Endothelial cell of umbilical vein (primary cell): ENCODE results near the gene STRA6. TPM values are rescaled to one million over a fixed set of nuclear protein-coding genes. Genes with fewer than 3 reads are reported as not detected.

ENCODE experiments used
- BruUV-seq: library from RNA; stranded (reverse); fragments of 400-500 nt; replicated peaks from 2 replicates; lab custom pipeline; 2021; lab: Mats Ljungman, UMichigan
- CTCF ChIA-PET: fragments of 300-600, 350-600 bp; sonication (Branson Sonifier 250); formaldehyde crosslinking; loops from one replicate; lab custom pipeline; 2021; ENCODE audit warnings: antibody characterized with exemption, inconsistent platforms; lab: Charles Lee
- POLR2A ChIA-PET: fragments of 300-600, 350-600 bp; sonication (Branson Sonifier 250); formaldehyde crosslinking; loops from one replicate; lab custom pipeline; 2021; ENCODE audit warnings: antibody characterized with exemption, inconsistent platforms; lab: Charles Lee
- DNase-seq: peaks from one replicate; pipeline ENCODE4 v3.0.0-alpha.2; 2011; ENCODE audit warnings: low read depth, low spot score
- FAIRE-seq: peaks from 2 replicates; lab custom pipeline; 2011; peaks lifted over from hg19 to GRCh38; lab: Jason Lieb, UNC
- H2AFZ ChIP-seq: 2 replicates; pipeline ENCODE4 v1.6.0; 2012; ENCODE audit warnings: low read depth, low read length, control low read depth, inconsistent platforms
- H3K27ac ChIP-seq: 2 replicates; pipeline ENCODE4 v1.5.1; 2011; ENCODE audit warnings: low read depth, mild to moderate bottlenecking, control low read depth, low read length, moderate library complexity; ENCODE audit not compliant: insufficient read depth
- H3K27me3 ChIP-seq, 2 experiments: 2 replicates each; pipeline versions ENCODE4 v1.6.0 to v1.6.1; 2011; ENCODE audit warnings: low read length in 2 of 2, mixed read lengths in 1 of 2; ENCODE audit not compliant: control insufficient read depth in 2 of 2, insufficient read depth in 2 of 2
- H3K36me3 ChIP-seq, 2 experiments: 2 replicates in 1 of 2; 3 replicates in 1 of 2; pipeline ENCODE4 v1.5.1; 2011; ENCODE audit warnings: low read length in 2 of 2, mild to moderate bottlenecking in 1 of 2, moderate library complexity in 1 of 2; ENCODE audit not compliant: control insufficient read depth in 2 of 2, insufficient read depth in 2 of 2; ENCODE audit errors: extremely low read depth in 1 of 2
- H3K4me1 ChIP-seq: 3 replicates; pipeline ENCODE4 v1.5.1; 2011; ENCODE audit warnings: mild to moderate bottlenecking, low read length; ENCODE audit not compliant: control insufficient read depth, insufficient read depth; ENCODE audit errors: extremely low read depth
- H3K4me2 ChIP-seq: 2 replicates; pipeline ENCODE4 v1.6.1; 2011; ENCODE audit warnings: low read length, control low read depth, mixed read lengths; ENCODE audit not compliant: insufficient read depth
- H3K4me3 ChIP-seq, 3 experiments: fragments of 200-600 bp in 1 of 3; sonication (generic), shearing (Covaris generic) in 1 of 3; replicated peaks in 1 of 3; 2 replicates each; pipeline ENCODE4 v1.5.1; 2011 to 2016; ENCODE audit warnings: control low read depth in 3 of 3, low read length in 3 of 3, mild to moderate bottlenecking in 2 of 3, inconsistent platforms in 1 of 3, low read depth in 1 of 3, moderate library complexity in 1 of 3; ENCODE audit not compliant: insufficient read depth in 1 of 3
- H3K79me2 ChIP-seq: 2 replicates; pipeline ENCODE4 v1.6.0; 2012; ENCODE audit warnings: low read length, inconsistent platforms; ENCODE audit not compliant: control insufficient read depth, insufficient read depth
- H3K9ac ChIP-seq: replicated peaks from 2 replicates; pipeline ENCODE3; 2011; ENCODE audit warnings: low read length, control low read depth; ENCODE audit not compliant: insufficient read depth; ENCODE audit errors: extremely low read depth
- H3K9me1 ChIP-seq: replicated peaks from 3 replicates; pipeline ENCODE4 v1.6.0; 2011; ENCODE audit warnings: mild to moderate bottlenecking, low read length; ENCODE audit not compliant: control insufficient read depth, insufficient read depth; ENCODE audit errors: extremely low read depth
- H3K9me3 ChIP-seq: replicated peaks from 2 replicates; pipeline ENCODE4 v1.5.1; 2012; ENCODE audit warnings: low read length, inconsistent platforms; ENCODE audit not compliant: control insufficient read depth, insufficient read depth
- H4K20me1 ChIP-seq: replicated peaks from 2 replicates; pipeline ENCODE3; 2011; ENCODE audit warnings: mild to moderate bottlenecking, low read length; ENCODE audit not compliant: control insufficient read depth, insufficient read depth; ENCODE audit errors: extremely low read depth
- CTCF ChIP-seq, 2 donors: IDR thresholded peaks; 1 replicate in 1 of 2; 2 replicates in 1 of 2; pipeline ENCODE4 v1.5.1; 2011; ENCODE audit warnings: low read length in 2 of 2, mild to moderate bottlenecking in 2 of 2, moderate library complexity in 2 of 2, control low read depth in 1 of 2, inconsistent platforms in 1 of 2, low read depth in 1 of 2; ENCODE audit not compliant: insufficient read depth in 1 of 2; ENCODE audit errors: extremely low read depth in 1 of 2
- EZH2 ChIP-seq: IDR thresholded peaks from 2 replicates; pipeline ENCODE4 v1.6.1; 2012; ENCODE audit warnings: borderline replicate concordance, low read depth, mild to moderate bottlenecking, moderate library complexity, low read length, inconsistent platforms; ENCODE audit not compliant: severe bottlenecking
- FOS ChIP-seq: IDR thresholded peaks from 2 replicates; pipeline ENCODE4 v1.6.1; 2011; ENCODE audit warnings: mild to moderate bottlenecking, low read length, moderate library complexity, borderline replicate concordance; ENCODE audit not compliant: insufficient read depth
- GATA2 ChIP-seq: IDR thresholded peaks from 2 replicates; pipeline ENCODE4 v1.7.0; 2011; ENCODE audit warnings: low read depth, mild to moderate bottlenecking, moderate library complexity, mixed read lengths, low read length; ENCODE audit not compliant: insufficient read length, insufficient read depth
- JUN ChIP-seq: IDR thresholded peaks from 2 replicates; pipeline ENCODE4 v1.6.1; 2011; ENCODE audit warnings: borderline replicate concordance, low read depth; ENCODE audit not compliant: insufficient read length, insufficient read depth
- MAX ChIP-seq: IDR thresholded peaks from 2 replicates; pipeline ENCODE4 v1.6.1; 2011; ENCODE audit not compliant: insufficient read depth, insufficient read length
- MYC ChIP-seq: IDR thresholded peaks from one replicate; pipeline ENCODE4 v1.6.1; 2011; ENCODE audit warnings: mild to moderate bottlenecking, low read depth, low read length
- POLR2A ChIP-seq: IDR thresholded peaks from 2 replicates; pipeline ENCODE4 v1.6.1; 2012; ENCODE audit warnings: low read depth, mild to moderate bottlenecking, control low read depth, low read length
- POLR2AphosphoS5 ChIP-seq: IDR thresholded peaks from 2 replicates; pipeline ENCODE4 v1.6.1; 2012; ENCODE audit warnings: low read depth, mild to moderate bottlenecking, control low read depth, low read length, moderate library complexity; ENCODE audit not compliant: insufficient read depth
- dilution Hi-C: fragments of 300-500 bp; cut with MboI; formaldehyde crosslinking; loops from one replicate; pipeline ENCODE4 v1.15.0; 2019; ENCODE audit warnings: low sequenced_read_pairs; ENCODE audit not compliant: extremely low pct_ligation_motif_present
- intact Hi-C: fragments of 100-400 bp; cut with micrococcal nuclease; formaldehyde crosslinking; loops from one replicate; pipeline ENCODE4 v1.10.0; 2022
- polyA plus RNA-seq, 4 experiments: library from polyadenylated mRNA; depleted of rRNA in 3 of 4; stranded (reverse) in 3 of 4; unstranded in 1 of 4; fragments of >200 nt; gene quantifications; 2 replicates each; pipeline versions ENCODE4 v1.2.1 to v1.2.3, GENCODE V29; 2011 to 2012; ENCODE audit warnings: missing spikeins in 1 of 4
- total RNA-seq: library from RNA; stranded (reverse); gene quantifications from 2 replicates; pipeline ENCODE4 v1.2.3, GENCODE V29; 2021

The STRA6 gene
- total and polyA plus RNA-seq, 2 donors (not counting 3 experiments of a cell fraction or from before 2014, with no cell fraction given) = not detected

- Histone ChIP-seq H2AFZ (no peak overlapping the region), H3K27me3 (peaks cover 6 to 12% of the 10 kb centered on the region in 2 experiments), H3K4me1 (peaks cover 11% of the 10 kb centered on the region), H3K9ac (no peak overlapping the region), H3K4me2 (no peak overlapping the region), H3K9me1 (no peaks in the 10 kb centered on the region), H3K79me2 (no peaks in the 10 kb centered on the region), H3K4me3 (no peak overlapping the region), H3K9me3 (no peaks in the 10 kb centered on the region), H4K20me1 (no peaks in the 10 kb centered on the region), H3K27ac (no peak overlapping the region), H3K36me3 (no peaks in the 10 kb centered on the region)
- no peak for DNase-seq
- dilution Hi-C loops (no loop called here), intact Hi-C loops (loop anchor here (5.0 kb wide), 2 partner anchors 68 to 77 kb away; no protein-coding TSS in a partner anchor)
- no peak for FAIRE-seq
- TF ChIP-seq JUN (no peak), FOS (no peak), EZH2 (no peak), MYC (no peak), CTCF (IDR thresholded peaks at IDR 0.05; ENCODE audit: extremely low read depth in 1 of 2, insufficient read depth in 1 of 2, low read depth in 1 of 2, low read length in 2 of 2) (no peak), MAX (no peak), POLR2AphosphoS5 (no peak), GATA2 (no peak), POLR2A (no peak)
- POLR2A ChIA-PET = no interaction called here
- CTCF ChIA-PET = interaction anchor here (0.7 kb wide), 1 partner anchor 272 kb away, joined by 3 read pairs; no protein-coding TSS in a partner anchor
- no TSS peak for BruUV-seq
Observed at GRCh38 chr15:74244822-74245341, 42.3 kb upstream of the STRA6 start.
